NCI-H82 treated with DMSO at 0.1 percent for 48 hours (cell line): ENCODE measurements around the gene SEC62.

Experiments
- DNase-seq: peaks from one replicate; lab custom pipeline; 2025; ENCODE audit not compliant: unreplicated experiment; lab: John Stamatoyannopoulos, UW

The SEC62 gene

DNA sequence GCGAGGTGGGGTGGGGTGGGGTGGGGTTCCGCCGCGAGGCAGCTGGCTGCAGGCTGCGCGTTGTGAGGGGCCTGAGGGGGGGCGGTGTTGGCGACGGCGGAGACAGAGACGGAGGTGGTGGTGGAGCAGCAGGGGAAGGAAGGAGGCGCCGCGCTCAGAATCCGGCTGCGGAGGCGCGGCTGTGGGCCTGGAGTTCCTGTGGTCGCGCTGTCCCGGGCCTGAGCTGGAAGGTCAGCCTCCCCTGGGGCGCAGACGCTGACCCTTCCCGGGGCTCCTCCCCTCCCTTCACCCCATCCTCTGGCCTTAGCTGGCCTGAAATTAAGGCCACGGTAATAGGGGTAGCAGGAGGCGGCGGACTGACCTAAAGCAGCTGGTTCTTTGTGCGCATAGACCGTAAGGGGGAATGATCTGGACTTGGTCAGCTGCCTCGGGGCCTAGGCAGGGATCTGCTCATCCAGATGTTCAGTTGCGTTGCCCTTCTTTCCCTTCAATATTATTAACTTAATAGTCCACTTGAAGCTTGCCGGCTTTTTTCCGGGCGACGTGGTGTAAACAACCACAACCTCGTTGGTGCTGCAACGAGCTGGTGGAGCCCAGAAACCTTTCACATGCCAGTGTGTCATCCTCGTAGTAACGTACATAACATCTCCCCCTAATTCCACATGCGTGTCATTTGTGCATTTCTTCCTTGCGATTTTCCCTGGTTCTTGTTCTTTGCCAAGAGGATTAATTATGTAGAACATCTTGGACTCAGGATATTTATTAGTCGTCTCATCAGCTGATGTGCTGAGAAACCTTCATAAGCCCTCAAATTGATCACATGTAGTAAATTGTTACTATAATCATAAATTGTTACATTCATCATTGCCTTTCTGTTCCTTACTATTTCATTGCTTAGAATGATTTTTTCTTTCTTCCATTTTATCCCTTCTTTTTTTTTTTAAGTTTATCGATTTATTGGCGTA lies 626 bp downstream of the SEC62 start:
- peak; percentile 56 for DNase-seq

DNA sequence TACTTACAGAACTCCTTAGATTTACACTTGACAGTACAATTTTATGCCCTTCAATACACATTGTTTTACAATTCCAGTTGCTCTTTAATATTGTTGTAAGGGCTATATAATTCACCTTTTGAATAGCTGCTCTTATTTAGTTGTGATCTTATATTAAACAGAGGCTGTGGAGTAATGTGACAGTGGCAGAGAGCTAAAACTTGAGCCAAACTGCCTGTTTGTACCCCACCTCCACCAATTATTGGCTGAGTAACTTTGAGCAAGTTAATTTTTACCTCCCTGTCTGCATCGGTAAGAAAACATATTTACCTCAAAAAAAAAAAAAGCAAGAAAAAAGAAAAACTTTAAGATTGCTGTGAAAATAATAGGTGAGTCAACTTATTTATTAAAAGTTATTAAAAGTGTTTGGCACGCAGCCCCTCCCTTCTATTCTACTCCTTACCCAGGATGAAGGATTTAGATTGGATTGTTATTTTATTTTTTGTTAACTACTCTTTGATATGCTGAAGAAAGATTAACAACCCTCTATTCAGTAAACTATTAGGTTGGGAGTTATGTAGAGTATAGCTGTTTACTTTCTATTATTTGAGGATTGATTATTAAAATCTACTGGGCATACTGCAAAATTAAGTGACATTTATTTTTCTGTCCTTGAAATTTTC lies 1.7 kb downstream of the SEC62 start:
- no peak for DNase-seq

DNA sequence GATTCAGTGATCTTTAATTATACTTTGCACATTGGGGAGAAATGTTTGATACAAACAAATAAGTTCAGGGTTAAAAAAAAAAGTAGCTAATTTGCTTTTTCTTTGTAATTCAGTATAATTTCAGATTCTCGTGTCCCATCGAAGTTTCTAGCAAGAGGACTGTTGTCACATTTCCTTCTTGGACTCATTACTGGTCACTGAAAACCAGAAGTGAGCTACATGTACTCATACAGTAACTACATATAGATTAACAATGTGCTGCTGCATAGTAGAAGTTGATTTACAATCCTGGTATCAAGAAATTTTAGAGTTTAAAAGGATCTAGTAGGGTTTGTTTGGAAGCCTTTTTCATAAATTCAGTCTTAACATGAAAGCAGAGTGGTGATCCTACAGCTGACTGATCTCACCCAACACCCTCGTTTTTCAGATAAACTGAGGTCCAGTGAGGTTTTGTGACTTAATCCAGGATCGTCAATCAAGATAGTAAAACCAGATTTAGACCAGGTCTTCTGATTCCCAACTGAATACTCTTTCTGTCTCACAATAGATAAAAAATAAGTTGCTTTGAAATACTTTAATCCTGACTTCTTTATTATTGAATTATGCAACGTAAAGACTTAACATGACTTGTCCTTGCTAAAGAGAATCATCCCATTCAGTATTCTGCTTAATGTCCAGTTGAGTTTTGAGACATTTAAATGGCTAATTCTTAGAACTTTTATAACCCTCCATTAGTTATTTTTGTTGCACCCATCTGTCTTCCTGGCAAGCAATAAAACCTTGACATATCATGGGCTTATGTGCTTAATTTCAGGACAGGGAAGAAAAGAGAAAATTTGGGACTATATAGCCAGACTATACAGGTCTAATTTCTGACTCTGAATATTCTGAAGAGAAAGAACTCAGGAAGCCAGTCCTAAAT lies 2.8 kb downstream of the SEC62 start:
- no peak for DNase-seq

DNA sequence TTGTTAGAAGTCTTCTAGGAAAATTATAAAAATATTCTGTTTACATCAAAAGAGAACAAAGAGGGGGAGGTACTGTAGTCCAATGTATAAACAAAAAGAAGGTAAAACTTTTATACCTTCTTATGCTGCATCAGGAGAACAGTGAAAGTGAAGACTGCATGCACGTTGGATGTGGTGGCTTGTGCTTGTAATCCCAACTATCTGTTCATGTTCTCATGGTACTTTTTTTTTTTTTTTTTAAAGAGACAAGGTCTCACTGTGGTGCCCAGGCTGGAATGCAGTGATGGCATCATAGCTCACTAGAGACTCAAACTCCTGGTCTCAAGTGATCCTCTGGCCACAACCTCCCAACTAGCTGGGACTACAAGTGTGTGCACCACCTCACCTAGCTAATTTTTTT lies 4.2 kb downstream of the SEC62 start:
- DNase-seq, result no peak

GRCh38 chr3:169971522-169971921 lies 4.9 kb downstream of the SEC62 start:
- no peak for DNase-seq

DNA sequence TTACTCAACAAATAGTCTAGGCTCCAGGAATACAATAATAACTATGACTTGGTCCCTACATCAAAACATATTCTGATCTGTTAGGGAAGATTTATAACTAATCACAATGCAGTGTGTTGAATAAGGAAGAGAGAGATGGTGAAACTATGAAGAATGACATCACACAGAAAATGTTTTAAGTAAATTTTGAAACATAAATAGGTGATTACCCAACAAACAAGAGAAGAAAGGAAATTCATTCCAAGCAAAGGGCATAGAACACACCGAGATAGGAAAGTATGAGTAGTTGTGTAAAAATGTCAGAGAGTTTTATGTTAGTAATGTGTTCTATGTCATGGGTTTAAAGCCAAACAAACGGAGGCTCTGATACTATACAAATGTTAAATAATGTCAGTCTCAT lies 13.4 kb downstream of the SEC62 start:
- DNase-seq, result no peak

DNA sequence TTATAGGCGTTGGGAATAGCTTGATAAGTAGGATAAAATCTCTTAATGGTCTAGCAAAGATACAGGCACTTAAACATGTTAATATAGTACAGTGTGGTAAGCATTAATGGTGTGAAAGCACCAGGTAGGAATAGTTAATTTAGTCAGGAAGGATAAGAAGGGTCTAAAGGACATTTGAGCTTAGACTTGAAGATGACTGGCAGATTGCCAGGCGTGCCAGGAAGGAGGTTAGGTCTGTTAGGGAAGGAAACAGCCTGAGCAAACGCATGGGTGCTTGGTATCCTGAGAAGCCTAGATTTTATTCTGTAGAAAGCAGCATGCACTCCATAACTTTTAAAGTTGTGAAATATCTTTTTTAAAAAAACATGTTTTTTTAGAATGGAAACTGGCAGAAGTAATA lies 17.7 kb downstream of the SEC62 start:
- DNase-seq, result no peak

DNA sequence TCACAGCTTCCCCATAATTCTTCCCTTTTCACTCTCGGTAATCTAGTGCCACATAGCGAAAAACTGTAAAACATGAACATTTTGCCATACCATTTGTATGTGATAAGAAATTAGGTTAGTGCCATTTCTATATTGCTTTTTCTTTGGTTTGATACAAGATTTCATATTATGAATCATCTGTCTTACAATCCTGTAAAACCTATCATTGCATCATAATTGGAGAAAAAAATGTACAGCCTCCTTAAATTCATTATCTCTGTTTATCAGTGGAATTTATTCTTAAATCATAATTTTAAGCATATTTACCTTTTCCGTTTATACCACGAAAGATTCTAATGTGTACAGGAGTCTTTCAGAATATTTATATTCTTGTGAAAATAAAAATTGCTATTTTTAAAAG lies 23.8 kb downstream of the SEC62 start:
- no peak for DNase-seq

DNA sequence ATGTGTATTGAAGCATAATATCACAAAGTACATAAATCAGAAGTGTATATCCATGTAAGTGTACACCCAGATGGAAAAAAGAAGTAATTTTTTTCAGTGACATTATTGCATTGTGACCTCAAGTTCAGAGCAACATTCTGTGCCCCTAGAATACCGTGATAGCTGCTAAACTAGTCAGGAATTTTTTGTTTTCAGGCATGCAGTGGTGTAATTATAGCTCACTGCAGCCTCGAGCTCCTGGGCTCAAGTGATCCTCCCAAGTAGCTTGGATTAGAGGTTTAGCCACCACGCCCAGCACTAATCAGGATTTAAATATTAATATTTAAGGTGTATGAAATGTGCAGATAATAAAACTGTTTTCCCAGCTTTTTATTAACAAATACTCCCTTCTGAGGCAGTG lies 25.5 kb downstream of the SEC62 start:
- no peak for DNase-seq

GRCh38 chr3:169992781-169993180 lies 26.2 kb downstream of the SEC62 start:
- no peak for DNase-seq

- no peak for DNase-seq
These were observed 27.2 kb downstream of the SEC62 start for GRCh38 chr3:169993761-169994160.

GRCh38 chr3:169996063-169996462 lies 29.5 kb downstream of the SEC62 start:
- DNase-seq, result no peak

- DNase-seq, result no peak
These were observed 32.1 kb downstream of the SEC62 start for GRCh38 chr3:169998668-169999131.

DNA sequence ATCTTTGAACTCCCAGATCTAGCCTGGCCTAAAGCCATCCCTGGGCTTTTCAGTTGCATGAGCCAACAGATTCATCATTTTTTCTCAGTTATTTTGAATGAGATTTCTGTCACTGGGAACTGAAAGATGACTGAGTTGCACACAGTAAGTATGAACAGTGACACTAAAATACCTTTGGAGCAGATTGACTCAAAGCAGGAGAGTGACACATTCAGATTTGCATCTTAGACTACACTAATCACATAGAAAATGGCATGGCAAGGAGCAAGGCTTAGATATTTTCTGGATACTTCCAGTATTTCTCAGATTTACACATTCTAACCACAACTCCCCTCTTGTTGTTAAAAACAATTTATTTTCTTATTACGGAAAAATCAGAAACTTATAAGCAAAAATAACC lies 32.8 kb downstream of the SEC62 start:
- no peak for DNase-seq

GRCh38 chr3:170000051-170000450 lies 33.4 kb downstream of the SEC62 start:
- no peak for DNase-seq

DNA sequence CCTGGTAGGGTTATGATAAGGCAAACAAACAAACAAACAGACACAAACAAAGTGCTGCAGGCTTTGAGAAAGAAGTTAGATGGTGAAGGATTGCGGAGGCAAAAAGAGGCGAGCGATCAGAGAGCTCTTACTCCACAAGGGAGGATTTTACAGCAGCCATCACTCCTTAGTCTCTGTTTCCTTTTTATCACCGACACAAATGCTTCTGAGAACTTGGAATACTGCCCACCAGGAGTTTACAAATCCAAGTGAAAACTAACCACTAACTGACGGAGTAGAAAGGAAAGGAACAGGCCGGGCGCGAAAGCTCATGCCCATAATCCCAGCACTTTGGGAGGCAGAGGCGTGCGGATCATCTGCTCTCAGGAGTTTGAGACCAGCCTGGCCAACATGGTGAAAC lies 35.6 kb downstream of the SEC62 start:
- no peak for DNase-seq

DNA sequence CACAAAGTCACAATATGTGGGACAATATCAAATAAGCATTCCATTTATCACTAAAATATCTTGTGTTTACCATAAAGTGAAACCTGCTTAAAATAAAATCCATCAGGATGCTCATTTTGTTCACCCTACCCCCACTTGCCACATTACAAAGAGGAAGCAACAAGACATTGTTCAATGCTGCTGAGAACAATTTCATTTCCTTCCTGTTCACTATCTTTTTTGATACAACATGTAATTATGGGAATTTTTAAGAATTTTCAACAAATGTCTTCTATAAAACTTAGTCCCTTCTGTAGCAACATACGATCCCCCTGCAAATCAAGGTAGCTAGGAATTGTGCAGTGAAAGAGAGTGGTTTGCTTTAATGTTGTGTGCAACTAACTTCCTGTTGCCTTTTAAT lies 36.3 kb downstream of the SEC62 start:
- DNase-seq, result no peak

- DNase-seq, result no peak
These were observed 37.3 kb downstream of the SEC62 start for GRCh38 chr3:170003881-170004356.

- DNase-seq, result no peak
These were observed 40.5 kb downstream of the SEC62 start for GRCh38 chr3:170007031-170007663.

DNA sequence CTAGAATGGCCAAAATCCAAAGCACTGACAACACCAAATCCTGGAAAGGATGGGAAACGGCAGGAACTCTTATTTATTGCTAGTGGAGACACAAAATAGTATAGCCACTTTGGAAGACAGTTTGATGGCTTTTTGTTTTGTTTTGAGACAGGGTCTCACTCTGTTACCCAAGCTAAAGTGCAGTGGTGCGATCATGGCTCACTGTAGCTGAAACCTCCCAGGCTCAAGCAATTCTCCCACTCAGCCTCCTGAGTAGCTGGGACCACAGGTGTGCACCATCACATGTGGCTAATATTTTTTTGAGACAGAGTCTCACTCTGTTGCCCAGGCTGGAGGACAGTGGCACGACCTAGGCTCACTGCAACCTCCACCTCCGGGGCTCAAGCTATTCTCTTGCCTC lies 43.9 kb downstream of the SEC62 start:
- DNase-seq, result no peak
